ENCODE results near the gene MRPL34.

The MRPL34 gene

GRCh38 chr19:17329366-17330261, 23.9 kb downstream of the MRPL34 start:
- DNase-seq: no peak

GRCh38 chr19:17330262-17331044, 24.8 kb downstream of the MRPL34 start:
- no peak for DNase-seq

GRCh38 chr19:17331045-17331558, 25.4 kb downstream of the MRPL34 start:
- no peak for DNase-seq

GRCh38 chr19:17332360-17332676, 26.6 kb downstream of the MRPL34 start:
- no peak for DNase-seq

GRCh38 chr19:17332677-17333581, 27.3 kb downstream of the MRPL34 start:
- peak; percentile 92 for DNase-seq

GRCh38 chr19:17333611-17334413, 28.1 kb downstream of the MRPL34 start:
- DNase-seq: peak; percentile 95

GRCh38 chr19:17334414-17335409, 29.0 kb downstream of the MRPL34 start, which contains the start of gene ANO8:
ANO8 (minus strand) TSS chr19:17334855; CDS start chr19:17334670, 185 bp downstream.
- peak; percentile 98 for DNase-seq

- no peak for DNase-seq
Observed at GRCh38 chr19:17335575-17335974, 29.9 kb downstream of the MRPL34 start.

GRCh38 chr19:17336872-17337674, 31.4 kb downstream of the MRPL34 start, which contains the start of gene GTPBP3:
GTPBP3 (plus strand) TSS chr19:17337553; CDS start chr19:17337612, 59 bp downstream.
- peak; percentile 100 for DNase-seq

- DNase-seq: peak; percentile 78
Observed at GRCh38 chr19:17337675-17338432, 32.2 kb downstream of the MRPL34 start.

GRCh38 chr19:17338433-17339078, 32.9 kb downstream of the MRPL34 start:
- no peak for DNase-seq

GRCh38 chr19:17339088-17339741, 33.5 kb downstream of the MRPL34 start:
- peak; percentile 53 for DNase-seq

GRCh38 chr19:17340302-17340870, 34.7 kb downstream of the MRPL34 start:
- DNase-seq: peak; percentile 72

- no peak for DNase-seq
Observed at GRCh38 chr19:17340871-17341357, 35.2 kb downstream of the MRPL34 start.

GRCh38 chr19:17341386-17341785, 35.7 kb downstream of the MRPL34 start:
- DNase-seq: no peak

GRCh38 chr19:17341845-17342244, 36.2 kb downstream of the MRPL34 start:
- DNase-seq: no peak

GRCh38 chr19:17346109-17346671, 40.5 kb downstream of the MRPL34 start:
- peak; percentile 82 for DNase-seq
